Neural progenitor cell (in vitro differentiated cells): ENCODE data around the gene SUSD3. TPM values are rescaled to one million over a fixed set of nuclear protein-coding genes. Genes with fewer than 3 reads are reported as not detected.

Source experiments
- DNase-seq: peaks from one replicate; pipeline ENCODE4 v3.0.0-alpha.2; 2016; ENCODE audit warnings: low spot score
- H2AFZ ChIP-seq: fragments of 200-600 bp; sonication (generic); replicated peaks from 2 replicates; pipeline ENCODE4 v1.6.1; 2016; ENCODE audit warnings: antibody characterized with exemption
- H3F3A ChIP-seq: fragments of 200-600 bp; sonication (generic); 2 replicates; pipeline ENCODE4 v1.6.1; 2016; ENCODE audit warnings: antibody characterized with exemption, low read depth
- H3K27ac ChIP-seq: fragments of 200-600 bp; sonication (generic); 2 replicates; pipeline ENCODE4 v1.5.1; 2016; ENCODE audit warnings: mild to moderate bottlenecking
- H3K27me3 ChIP-seq: fragments of 200-600 bp; sonication (generic); 2 replicates; pipeline ENCODE4 v1.6.1; 2016; ENCODE audit warnings: mild to moderate bottlenecking, moderate library complexity
- H3K36me3 ChIP-seq: fragments of 200-600 bp; sonication (generic); 2 replicates; pipeline ENCODE4 v1.5.1; 2016
- H3K4me1 ChIP-seq: fragments of 200-600 bp; sonication (generic); 2 replicates; pipeline ENCODE4 v1.6.1; 2016; ENCODE audit warnings: mixed run types
- H3K4me2 ChIP-seq: fragments of 200-600 bp; sonication (generic); 2 replicates; pipeline ENCODE4 v1.6.1; 2016
- H3K4me3 ChIP-seq: fragments of 200-600 bp; sonication (generic); 2 replicates; pipeline ENCODE4 v1.5.1; 2016
- H3K79me2 ChIP-seq: fragments of 200-600 bp; sonication (generic); 2 replicates; pipeline ENCODE4 v1.6.1; 2016; ENCODE audit warnings: low read depth
- H3K9ac ChIP-seq: fragments of 200-600 bp; sonication (generic); 2 replicates; pipeline ENCODE4 v1.6.1; 2016
- H3K9me3 ChIP-seq: fragments of 200-600 bp; sonication (generic); 2 replicates; pipeline ENCODE4 v1.5.1; 2016; ENCODE audit warnings: low read depth
- H4K20me1 ChIP-seq: fragments of 200-600 bp; sonication (generic); 2 replicates; pipeline ENCODE4 v1.6.1; 2016; ENCODE audit warnings: low read depth
- H3K27ac Mint-ChIP-seq: 3 replicates; pipeline ENCODE4 v1.8.0; 2021; ENCODE audit warnings: mixed read lengths
- H3K27me3 Mint-ChIP-seq: 2 replicates; pipeline ENCODE4 v1.8.0; 2022; ENCODE audit warnings: low read depth, mild to moderate bottlenecking, inconsistent platforms, moderate library complexity, mixed read lengths; ENCODE audit not compliant: insufficient read depth
- H3K36me3 Mint-ChIP-seq: 3 replicates; pipeline ENCODE4 v1.8.0; 2021; ENCODE audit warnings: mixed read lengths
- H3K4me1 Mint-ChIP-seq: 3 replicates; pipeline ENCODE4 v1.8.0; 2021; ENCODE audit warnings: mixed read lengths
- H3K4me3 Mint-ChIP-seq: 3 replicates; pipeline ENCODE4 v1.8.0; 2021; ENCODE audit warnings: mild to moderate bottlenecking, moderate library complexity, mixed read lengths
- H3K9me3 Mint-ChIP-seq: 3 replicates; pipeline ENCODE4 v1.8.0; 2020; ENCODE audit warnings: mixed read lengths
- CTCF ChIP-seq: fragments of 200-600 bp; sonication (generic); IDR thresholded peaks from 2 replicates; pipeline ENCODE4 v1.5.1; 2017; ENCODE audit warnings: antibody characterized with exemption, mild to moderate bottlenecking
- EZH2 ChIP-seq: fragments of 200-600 bp; sonication (generic); IDR thresholded peaks from 2 replicates; pipeline ENCODE4 v1.6.1; 2017; ENCODE audit warnings: antibody characterized with exemption, mild to moderate bottlenecking, moderate library complexity
- EZH2phosphoT487 ChIP-seq: fragments of 200-600 bp; sonication (generic); IDR thresholded peaks from 2 replicates; pipeline ENCODE4 v1.6.1; 2017; ENCODE audit warnings: antibody characterized with exemption
- total RNA-seq: library from RNA; depleted of rRNA; stranded (reverse); fragments of >200 nt; gene quantifications from 2 replicates; pipeline ENCODE4 v1.2.3, GENCODE V29; 2015; ENCODE audit warnings: low replicate concordance

The SUSD3 gene
- total RNA-seq, 1 donor from 2014 or later, result not detected

- Histone ChIP-seq H2AFZ (no peak overlapping the region), H3K36me3 (no peaks in the 10 kb centered on the region), H3K4me3 (no peak overlapping the region), H3K4me2 (no peak overlapping the region), H4K20me1 (no peaks in the 10 kb centered on the region), H3K9me3 (no peaks in the 10 kb centered on the region), H3F3A (no peaks in the 10 kb centered on the region), H3K27ac (no peak overlapping the region), H3K9ac (no peak overlapping the region), H3K27me3 (no peaks in the 10 kb centered on the region), H3K79me2 (no peaks in the 10 kb centered on the region), H3K4me1 (no peaks in the 10 kb centered on the region)
- no peak for DNase-seq
- no peak overlapping the region for H3K27ac Mint-ChIP-seq
- no peak for TF ChIP-seq EZH2phosphoT487
- no peak for TF ChIP-seq CTCF
- no peak for TF ChIP-seq EZH2
- H3K27me3 Mint-ChIP-seq, result peaks cover 4% of the 10 kb centered on the region
- no peak overlapping the region for H3K4me3 Mint-ChIP-seq
- H3K4me1 Mint-ChIP-seq, result peaks cover 4% of the 10 kb centered on the region
- no peaks in the 10 kb centered on the region for H3K36me3 Mint-ChIP-seq
- H3K9me3 Mint-ChIP-seq, result no peaks in the 10 kb centered on the region
Measured at GRCh38 chr9:93119703-93119952, 61.1 kb downstream of the SUSD3 start.

- no peak overlapping the region for H3K27ac Mint-ChIP-seq
Measured at GRCh38 chr9:93119953-93120845, 61.7 kb downstream of the SUSD3 start.

GRCh38 chr9:93120846-93121315 is 62.4 kb downstream of the SUSD3 start:
- peaks cover 3% of the 10 kb centered on the region for H3K36me3 Mint-ChIP-seq
- Histone ChIP-seq H3K4me1 (no peaks in the 10 kb centered on the region), H3K4me3 (no peak overlapping the region), H3K36me3 (no peaks in the 10 kb centered on the region), H3K4me2 (no peak overlapping the region), H3K9ac (no peak overlapping the region), H4K20me1 (no peaks in the 10 kb centered on the region), H3F3A (no peaks in the 10 kb centered on the region), H3K27ac (no peak overlapping the region), H2AFZ (no peak overlapping the region), H3K79me2 (no peaks in the 10 kb centered on the region), H3K27me3 (no peaks in the 10 kb centered on the region), H3K9me3 (no peaks in the 10 kb centered on the region)
- H3K27ac Mint-ChIP-seq, result no peak overlapping the region
- no peaks in the 10 kb centered on the region for H3K9me3 Mint-ChIP-seq
- DNase-seq, result no peak
- no peak for TF ChIP-seq EZH2
- H3K4me3 Mint-ChIP-seq, result no peak overlapping the region
- H3K27me3 Mint-ChIP-seq, result peaks cover 4% of the 10 kb centered on the region
- H3K4me1 Mint-ChIP-seq, result peaks cover 6% of the 10 kb centered on the region

More at GRCh38 chr9:93119953-93120845, 61.7 kb downstream of the SUSD3 start:
- Histone ChIP-seq H3K27me3 (no peaks in the 10 kb centered on the region), H3K4me2 (no peak overlapping the region), H3K4me1 (no peaks in the 10 kb centered on the region), H3K79me2 (no peaks in the 10 kb centered on the region), H3K4me3 (no peak overlapping the region), H2AFZ (no peak overlapping the region), H3K9me3 (no peaks in the 10 kb centered on the region), H3K36me3 (no peaks in the 10 kb centered on the region), H3F3A (no peaks in the 10 kb centered on the region), H3K9ac (no peak overlapping the region), H3K27ac (no peak overlapping the region), H4K20me1 (no peaks in the 10 kb centered on the region)
- Mint-ChIP-seq H3K9me3 (no peaks in the 10 kb centered on the region), H3K27me3 (peaks cover 4% of the 10 kb centered on the region), H3K4me3 (peak overlapping the region; percentile 4), H3K4me1 (peaks cover 4% of the 10 kb centered on the region), H3K36me3 (peaks cover 3% of the 10 kb centered on the region)
- TF ChIP-seq EZH2phosphoT487 (no peak), CTCF (peak; percentile 16), EZH2 (no peak)
- DNase-seq, result no peak
